PC-9 (cell line): ENCODE data around the gene PGAP3. TPM values are rescaled to one million over a fixed set of nuclear protein-coding genes. Genes with fewer than 3 reads are reported as not detected.
"Not testable (repeated sequence)": the region's sequence is repeated elsewhere in the genome, so short reads cannot be mapped to it uniquely, and the experiment has no call there.

Experiments
- BruUV-seq: library from RNA; stranded (reverse); fragments of 400-500 nt; replicated peaks from 2 replicates; lab custom pipeline; 2021; lab: Mats Ljungman, UMichigan
- CTCF ChIA-PET: fragments of 300-600 bp; sonication (Branson Sonifier 250); formaldehyde crosslinking; loops from one replicate; lab custom pipeline; 2022; ENCODE audit warnings: antibody characterized with exemption; lab: Charles Lee
- POLR2A ChIA-PET: fragments of 300-600 bp; sonication (Branson Sonifier 250); formaldehyde crosslinking; loops from one replicate; lab custom pipeline; 2022; ENCODE audit warnings: antibody characterized with exemption; ENCODE audit not compliant: unreplicated experiment; lab: Charles Lee
- DNase-seq, 2 experiments: peaks; one replicate each; pipeline versions ENCODE4 v3.0.0 to v3.0.0-alpha.2; 2015 to 2022; ENCODE audit warnings: mixed read lengths in 1 of 2
- H2AFZ ChIP-seq: fragments of 200-600 bp; sonication (generic); 2 replicates; pipeline ENCODE4 v1.8.1; 2017; ENCODE audit warnings: antibody characterized with exemption
- H3F3A ChIP-seq: fragments of 200-600 bp; sonication (generic); 2 replicates; pipeline ENCODE4 v1.8.1; 2017; ENCODE audit warnings: antibody characterized with exemption, mild to moderate bottlenecking, low read depth; ENCODE audit not compliant: insufficient read depth
- H3K27ac ChIP-seq: fragments of 200-600 bp; sonication (generic); 2 replicates; pipeline ENCODE4 v1.6.1; 2016; ENCODE audit warnings: mixed run types
- H3K27me3 ChIP-seq: fragments of 200-600 bp; sonication (generic); 2 replicates; pipeline ENCODE4 v1.6.1; 2016; ENCODE audit warnings: low read depth, mixed run types; ENCODE audit not compliant: insufficient read depth
- H3K36me3 ChIP-seq: fragments of 200-600 bp; sonication (generic); 2 replicates; pipeline ENCODE4 v1.6.1; 2016; ENCODE audit warnings: low read depth, mixed run types
- H3K4me1 ChIP-seq: fragments of 200-600 bp; sonication (generic); replicated peaks from 2 replicates; pipeline ENCODE4 v1.6.1; 2016; ENCODE audit warnings: mixed run types; ENCODE audit not compliant: insufficient read depth
- H3K4me2 ChIP-seq: fragments of 200-600 bp; sonication (generic); 2 replicates; pipeline ENCODE4 v1.6.1; 2017; ENCODE audit warnings: mixed run types
- H3K4me3 ChIP-seq: fragments of 200-600 bp; sonication (generic); 2 replicates; pipeline ENCODE4 v1.6.1; 2016; ENCODE audit warnings: mixed run types
- H3K79me2 ChIP-seq: fragments of 200-600 bp; sonication (generic); 2 replicates; pipeline ENCODE4 v1.6.1; 2017; ENCODE audit warnings: low read depth, mixed run types
- H3K9me2 ChIP-seq: fragments of 200-600 bp; sonication (generic); 2 replicates; pipeline ENCODE4 v1.8.1; 2017; ENCODE audit warnings: mild to moderate bottlenecking; ENCODE audit not compliant: insufficient read depth
- H3K9me3 ChIP-seq: fragments of 200-600 bp; sonication (generic); 2 replicates; pipeline ENCODE4 v1.8.1; 2016; ENCODE audit warnings: low read depth; ENCODE audit not compliant: insufficient read depth
- H4K20me1 ChIP-seq: fragments of 200-600 bp; sonication (generic); 2 replicates; pipeline ENCODE4 v1.8.1; 2017; ENCODE audit not compliant: insufficient read depth
- CTCF ChIP-seq: fragments of 200-600 bp; sonication (generic); conservative IDR thresholded peaks from 2 replicates; pipeline ENCODE4 v1.6.1; 2017; ENCODE audit warnings: mixed run types, antibody characterized with exemption, mild to moderate bottlenecking, moderate library complexity
- EZH2 ChIP-seq: fragments of 200-600 bp; sonication (generic); IDR thresholded peaks from 2 replicates; pipeline ENCODE4 v1.8.0; 2017; ENCODE audit warnings: antibody characterized with exemption, low read depth
- intact Hi-C: fragments of 100-400 bp; cut with micrococcal nuclease; formaldehyde crosslinking; loops from one replicate; pipeline ENCODE4 v1.10.0; 2022; ENCODE audit not compliant: unreplicated experiment
- total RNA-seq: library from RNA; stranded (reverse); gene quantifications from 2 replicates; pipeline ENCODE4 v1.2.3, GENCODE V29; 2021

Gene PGAP3
- total RNA-seq, 1 experiment from 2014 or later = 15.0 TPM

DNA sequence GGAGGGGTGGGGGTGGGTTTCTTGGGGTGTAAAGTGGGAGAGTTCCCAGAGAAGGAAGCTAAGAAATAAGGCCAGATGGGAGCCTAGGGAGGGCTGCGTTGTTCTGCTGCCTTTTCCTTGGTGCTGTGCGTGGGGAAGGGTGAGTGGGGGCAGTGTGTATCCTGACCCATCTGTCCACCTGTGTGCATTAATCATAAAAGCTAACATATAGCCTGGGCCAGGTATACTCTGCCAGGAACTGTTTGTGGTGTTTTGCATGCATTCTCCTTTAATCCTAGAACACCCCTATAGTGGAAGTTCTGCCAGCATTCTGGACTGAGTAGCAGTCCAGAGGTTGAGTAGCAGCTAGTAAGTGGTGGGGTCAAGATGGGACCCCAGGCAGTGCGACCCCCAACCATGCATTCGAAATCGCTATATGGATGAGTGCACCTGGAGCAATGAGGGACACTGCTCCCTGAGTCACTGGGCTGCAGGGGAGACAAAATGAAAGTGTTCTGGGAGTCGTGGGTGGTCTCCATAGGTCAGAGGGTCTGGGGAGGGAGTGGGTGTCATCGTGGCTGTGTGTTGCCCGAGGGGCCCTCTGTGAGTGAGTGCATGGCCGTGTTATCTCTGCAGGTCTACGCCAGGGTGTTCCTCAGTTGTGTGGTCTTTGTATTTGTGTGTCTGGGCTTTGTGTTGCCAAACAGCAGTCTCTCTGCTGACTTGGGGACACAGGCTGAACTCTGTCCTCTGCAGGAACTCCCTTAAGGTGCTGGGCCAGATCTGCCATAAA, 13.3 kb upstream of the PGAP3 start:
- Histone ChIP-seq H3F3A (peaks cover 42% of the 10 kb centered on the region), H3K27me3 (no peaks in the 10 kb centered on the region), H3K36me3 (no peaks in the 10 kb centered on the region), H3K4me3 (peak overlapping the region; percentile 71), H3K27ac (no peak overlapping the region), H3K4me1 (peaks cover 58% of the 10 kb centered on the region), H3K4me2 (peak overlapping the region; percentile 73), H3K9me3 (no peaks in the 10 kb centered on the region), H2AFZ (no peak overlapping the region), H4K20me1 (peaks cover 6% of the 10 kb centered on the region; the same call in 1 of the 2 replicates), H3K9me2 (no peaks in the 10 kb centered on the region), H3K79me2 (peaks cover 60% of the 10 kb centered on the region)
- POLR2A ChIA-PET = interaction anchor here (0.8 kb wide), 1 partner anchor 17 kb away, joined by 3 read pairs; no protein-coding TSS in a partner anchor
- intact Hi-C loops = no loop called here
- TSS peak; percentile 36 for BruUV-seq
- DNase-seq = peak in 1 of 2 experiments; percentile 12
- CTCF ChIA-PET = interaction anchor here (0.5 to 1.2 kb wide), 4 partner anchors 20 to 80 kb away, joined by 3 to 7 read pairs (median 5); no protein-coding TSS in a partner anchor
- TF ChIP-seq CTCF (no peak), EZH2 (no peak)

GRCh38 chr17:39700148-39700987, 12.5 kb upstream of the PGAP3 start:
- no peaks in the 10 kb centered on the region for H3K27me3 ChIP-seq
- peak overlapping the region; percentile 71 for H3K4me3 ChIP-seq
- peaks cover 58% of the 10 kb centered on the region for H3K79me2 ChIP-seq
- H4K20me1 ChIP-seq = peaks cover 6% of the 10 kb centered on the region; the same call in 1 of the 2 replicates
- peak in 1 of 2 experiments; percentile 12 for DNase-seq
- H3K4me1 ChIP-seq = peaks cover 51% of the 10 kb centered on the region
- POLR2A ChIA-PET = interaction anchor here (0.5 to 1.0 kb wide), 6 partner anchors 9 to 30 kb away, joined by 3 to 7 read pairs (median 4); partner anchors contain the start of gene MIEN1
- intact Hi-C loops = no loop called here
- no TSS peak for BruUV-seq
- peak overlapping the region; percentile 73 for H3K4me2 ChIP-seq
- peaks cover 39% of the 10 kb centered on the region for H3F3A ChIP-seq
- H3K27ac ChIP-seq = peak overlapping the region; percentile 20; the same call in 1 of the 2 replicates
- no peaks in the 10 kb centered on the region for H3K36me3 ChIP-seq
- TF ChIP-seq CTCF (no peak), EZH2 (no peak)
- peak overlapping the region; percentile 80 for H2AFZ ChIP-seq
- no peaks in the 10 kb centered on the region for H3K9me2 ChIP-seq
- H3K9me3 ChIP-seq = no peaks in the 10 kb centered on the region
- CTCF ChIA-PET = interaction anchor here (0.5 to 1.2 kb wide), 4 partner anchors 21 to 79 kb away, joined by 3 to 5 read pairs (median 4); no protein-coding TSS in a partner anchor

GRCh38 chr17:39699818-39700147, 11.9 kb upstream of the PGAP3 start, which contains the start of gene ERBB2:
ERBB2 (plus strand) TSS chr17:39700064; CDS start chr17:39700239, 175 bp downstream.
- Histone ChIP-seq H3K27me3 (no peaks in the 10 kb centered on the region), H3F3A (peaks cover 39% of the 10 kb centered on the region), H3K79me2 (peaks cover 52% of the 10 kb centered on the region), H2AFZ (peak within 1 kb of the TSS; percentile 80), H3K27ac (peak within 1 kb of the TSS; percentile 20), H3K4me3 (peak within 1 kb of the TSS; percentile 71), H3K36me3 (no peaks in the 10 kb centered on the region), H3K4me2 (peak within 1 kb of the TSS; percentile 73), H4K20me1 (peaks cover 6% of the 10 kb centered on the region; the same call in 1 of the 2 replicates), H3K9me2 (no peaks in the 10 kb centered on the region), H3K9me3 (no peaks in the 10 kb centered on the region), H3K4me1 (peaks cover 45% of the 10 kb centered on the region)
- ChIA-PET CTCF (interaction anchor here (0.6 to 1.2 kb wide), 4 partner anchors 46 to 78 kb away, joined by 3 to 9 read pairs (median 4); no protein-coding TSS in a partner anchor), POLR2A (interaction anchor here (0.5 to 1.0 kb wide), 6 partner anchors 8 to 1989 kb away, joined by 3 to 7 read pairs (median 4); partner anchors contain the start of genes MIEN1 and PGAP3)
- peak; percentile 66 to 71 for DNase-seq
- no TSS peak for BruUV-seq
- intact Hi-C loops = no loop called here
- TF ChIP-seq CTCF = no peak
- no peak for TF ChIP-seq EZH2

DNA sequence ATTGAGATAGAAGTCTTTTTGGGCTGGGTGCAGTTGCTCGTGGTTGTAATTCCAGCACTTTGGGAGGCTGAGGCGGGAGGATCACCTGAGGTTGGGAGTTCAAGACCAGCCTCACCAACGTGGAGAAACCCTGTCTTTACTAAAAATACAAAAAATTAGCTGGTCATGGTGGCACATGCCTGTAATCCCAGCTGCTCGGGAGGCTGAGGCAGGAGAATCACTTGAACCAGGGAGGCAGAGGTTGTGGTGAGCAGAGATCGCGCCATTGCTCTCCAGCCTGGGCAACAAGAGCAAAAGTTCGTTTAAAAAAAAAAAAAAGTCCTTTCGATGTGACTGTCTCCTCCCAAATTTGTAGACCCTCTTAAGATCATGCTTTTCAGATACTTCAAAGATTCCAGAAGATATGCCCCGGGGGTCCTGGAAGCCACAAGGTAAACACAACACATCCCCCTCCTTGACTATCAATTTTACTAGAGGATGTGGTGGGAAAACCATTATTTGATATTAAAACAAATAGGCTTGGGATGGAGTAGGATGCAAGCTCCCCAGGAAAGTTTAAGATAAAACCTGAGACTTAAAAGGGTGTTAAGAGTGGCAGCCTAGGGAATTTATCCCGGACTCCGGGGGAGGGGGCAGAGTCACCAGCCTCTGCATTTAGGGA, 11.4 kb upstream of the PGAP3 start:
- TSS peak; percentile 69 for BruUV-seq
- ChIA-PET CTCF (interaction anchor here (0.6 kb wide), 3 partner anchors 33 to 66 kb away, joined by 3 to 9 read pairs (median 4); no protein-coding TSS in a partner anchor), POLR2A (interaction anchor here (0.5 to 1.0 kb wide), 7 partner anchors 8 to 1989 kb away, joined by 3 to 7 read pairs (median 4); partner anchors contain the start of genes MIEN1 and PGAP3)
- H3K9me3 ChIP-seq, H3K9me2 ChIP-seq, H4K20me1 ChIP-seq, H3K27me3 ChIP-seq, intact Hi-C loops, H3K36me3 ChIP-seq, DNase-seq: not testable (repeated sequence)
- Histone ChIP-seq H3K4me2 (peak overlapping the region; percentile 73), H3F3A (peaks cover 35% of the 10 kb centered on the region), H2AFZ (peak overlapping the region; percentile 80; the same call in 1 of the 2 replicates), H3K4me1 (peaks cover 40% of the 10 kb centered on the region), H3K27ac (peak overlapping the region; percentile 20), H3K79me2 (peaks cover 47% of the 10 kb centered on the region), H3K4me3 (peak overlapping the region; percentile 71)
